HFFc6 (cell line): Measurements from ENCODE around the gene PTPN4. TPM values are rescaled to one million over a fixed set of nuclear protein-coding genes. Genes with fewer than 3 reads are reported as not detected.
"Not testable (repeated sequence)": the region's sequence is repeated elsewhere in the genome, so short reads cannot be mapped to it uniquely, and the experiment has no call there.

Source experiments
- DNase-seq: peaks from one replicate; pipeline ENCODE4 v3.0.0-alpha.2; 2018
- H3K27ac Mint-ChIP-seq: 2 replicates; pipeline ENCODE4 v1.8.0; 2020; ENCODE audit warnings: mild to moderate bottlenecking, mixed read lengths
- H3K27me3 Mint-ChIP-seq: 2 replicates; pipeline ENCODE4 v1.8.0; 2021; ENCODE audit warnings: mild to moderate bottlenecking, moderate library complexity, mixed read lengths; ENCODE audit not compliant: insufficient read depth
- H3K36me3 Mint-ChIP-seq: 2 replicates; pipeline ENCODE4 v1.8.0; 2021; ENCODE audit warnings: low read depth, mixed read lengths
- H3K4me1 Mint-ChIP-seq: 2 replicates; pipeline ENCODE4 v1.8.0; 2020; ENCODE audit warnings: low read depth, mixed read lengths
- H3K4me3 Mint-ChIP-seq: 2 replicates; pipeline ENCODE4 v1.8.0; 2020; ENCODE audit warnings: mild to moderate bottlenecking, moderate library complexity, mixed read lengths
- H3K9me3 Mint-ChIP-seq: 2 replicates; pipeline ENCODE4 v1.8.0; 2020; ENCODE audit warnings: mild to moderate bottlenecking, mixed read lengths
- total RNA-seq, 6 experiments: library from RNA; stranded (reverse); fragmentation: NEBNext Ultra II Directional; extraction: Animal tissue kit (Norgen Biotek cat#: 25700); gene quantifications; 2 replicates in 1 of 6; 3 replicates in 5 of 6; pipeline ENCODE4 v1.2.3, GENCODE V29; 2021
- TF ChIP-seq, protein P1 (sequence below): fragments of 200-600 bp; sonication (generic); IDR thresholded peaks from 2 replicates; pipeline ENCODE4 v1.5.0; 2021; ENCODE audit warnings: antibody characterized with exemption, mild to moderate bottlenecking

PTPN4 gene
- total RNA-seq, 6 experiments from 2014 or later, result 12.0 to 20.3 (median 14.8) TPM

GRCh38 chr2:119983108-119983507 is 223.4 kb downstream of the PTPN4 start:
- no peak for DNase-seq
- no peak overlapping the region for H3K27ac Mint-ChIP-seq
- TF ChIP-seq, protein P1, sequence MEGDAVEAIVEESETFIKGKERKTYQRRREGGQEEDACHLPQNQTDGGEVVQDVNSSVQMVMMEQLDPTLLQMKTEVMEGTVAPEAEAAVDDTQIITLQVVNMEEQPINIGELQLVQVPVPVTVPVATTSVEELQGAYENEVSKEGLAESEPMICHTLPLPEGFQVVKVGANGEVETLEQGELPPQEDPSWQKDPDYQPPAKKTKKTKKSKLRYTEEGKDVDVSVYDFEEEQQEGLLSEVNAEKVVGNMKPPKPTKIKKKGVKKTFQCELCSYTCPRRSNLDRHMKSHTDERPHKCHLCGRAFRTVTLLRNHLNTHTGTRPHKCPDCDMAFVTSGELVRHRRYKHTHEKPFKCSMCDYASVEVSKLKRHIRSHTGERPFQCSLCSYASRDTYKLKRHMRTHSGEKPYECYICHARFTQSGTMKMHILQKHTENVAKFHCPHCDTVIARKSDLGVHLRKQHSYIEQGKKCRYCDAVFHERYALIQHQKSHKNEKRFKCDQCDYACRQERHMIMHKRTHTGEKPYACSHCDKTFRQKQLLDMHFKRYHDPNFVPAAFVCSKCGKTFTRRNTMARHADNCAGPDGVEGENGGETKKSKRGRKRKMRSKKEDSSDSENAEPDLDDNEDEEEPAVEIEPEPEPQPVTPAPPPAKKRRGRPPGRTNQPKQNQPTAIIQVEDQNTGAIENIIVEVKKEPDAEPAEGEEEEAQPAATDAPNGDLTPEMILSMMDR, result no peak
- no peaks in the 10 kb centered on the region for H3K36me3 Mint-ChIP-seq
- H3K4me3 Mint-ChIP-seq, result no peak overlapping the region
- H3K9me3 Mint-ChIP-seq, result no peaks in the 10 kb centered on the region
- no peaks in the 10 kb centered on the region; the same call in none of the 2 replicates for H3K27me3 Mint-ChIP-seq
- no peaks in the 10 kb centered on the region for H3K4me1 Mint-ChIP-seq

- 0 out of 2 replicates have a peak, but pooled peaks cover 3% of the 10 kb centered on the region for H3K36me3 Mint-ChIP-seq
- H3K27me3 Mint-ChIP-seq, result peaks cover 2% of the 10 kb centered on the region; the same call in 1 of the 2 replicates
- no peak for DNase-seq
- no peak overlapping the region for H3K27ac Mint-ChIP-seq
- TF ChIP-seq, protein P1, result no peak
- H3K4me1 Mint-ChIP-seq, result no peaks in the 10 kb centered on the region
- H3K9me3 Mint-ChIP-seq, result no peaks in the 10 kb centered on the region
- no peak overlapping the region for H3K4me3 Mint-ChIP-seq
These were observed 236.4 kb downstream of the PTPN4 start for GRCh38 chr2:119996148-119996547.

GRCh38 chr2:119996896-119997891 is 237.5 kb downstream of the PTPN4 start:
- DNase-seq, H3K9me3 Mint-ChIP-seq, H3K4me1 Mint-ChIP-seq, H3K27me3 Mint-ChIP-seq, H3K4me3 Mint-ChIP-seq, H3K27ac Mint-ChIP-seq, H3K36me3 Mint-ChIP-seq: not testable (repeated sequence)

DNA sequence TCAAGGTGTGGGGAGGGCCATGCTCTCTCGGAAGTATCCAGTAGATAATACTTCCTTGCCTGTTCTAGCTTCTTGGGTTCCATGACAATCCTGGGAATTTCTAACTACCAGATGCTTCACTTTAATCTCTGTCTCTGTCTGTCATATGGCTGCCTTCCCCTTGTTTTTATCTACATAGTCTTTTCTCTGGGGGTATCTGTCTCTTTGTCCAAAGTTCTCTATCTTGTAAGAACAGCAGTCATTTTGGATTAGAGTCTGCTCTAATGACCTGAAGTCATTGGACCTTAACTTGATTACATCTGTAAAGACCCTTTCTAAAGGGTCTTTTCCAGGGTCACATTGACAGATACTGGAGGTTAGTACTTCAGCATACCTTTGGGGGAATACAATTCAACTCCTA is 241.7 kb downstream of the PTPN4 start:
- TF ChIP-seq, protein P1, result no peak
- Mint-ChIP-seq H3K4me1 (no peaks in the 10 kb centered on the region), H3K4me3 (no peak overlapping the region), H3K36me3 (0 out of 2 replicates have a peak, but pooled peaks cover 3% of the 10 kb centered on the region), H3K27me3 (no peaks in the 10 kb centered on the region; the same call in 1 of the 2 replicates), H3K9me3 (no peaks in the 10 kb centered on the region), H3K27ac (no peak overlapping the region)
- no peak for DNase-seq

GRCh38 chr2:120004254-120004653 is 244.5 kb downstream of the PTPN4 start:
- no peaks in the 10 kb centered on the region for H3K4me1 Mint-ChIP-seq

More at GRCh38 chr2:120004254-120004653, 244.5 kb downstream of the PTPN4 start:
- no peak overlapping the region for H3K27ac Mint-ChIP-seq
- no peaks in the 10 kb centered on the region; the same call in 1 of the 2 replicates for H3K27me3 Mint-ChIP-seq
- no peaks in the 10 kb centered on the region for H3K36me3 Mint-ChIP-seq
- no peak for DNase-seq
- no peak overlapping the region for H3K4me3 Mint-ChIP-seq
- TF ChIP-seq, protein P1, result no peak
- no peaks in the 10 kb centered on the region for H3K9me3 Mint-ChIP-seq
